ENCODE data around the gene FGF9. TPM values are rescaled to one million over a fixed set of nuclear protein-coding genes. Genes with fewer than 3 reads are reported as not detected.

The FGF9 gene
- total RNA-seq, 1 experiment from 2014 or later = 1.0 TPM

GRCh38 chr13:21745307-21745706, 74.4 kb downstream of the FGF9 start:
- intact Hi-C loops (cut with micrococcal nuclease; ENCODE audit: unreplicated experiment) = no loop called here
- Histone ChIP-seq H3K36me3 (ENCODE audit: control insufficient read depth, insufficient read depth, low read length) (no peaks in the 10 kb centered on the region), H3K4me3 (ENCODE audit: low read depth, low read length) (no peak overlapping the region), H3K9me3 (peaks cover 9% of the 10 kb centered on the region; the same call in 1 of the 2 replicates), H3K27me3 (replicated peaks; ENCODE audit: control insufficient read depth, insufficient read depth, low read length) (no peaks in the 10 kb centered on the region), H3K4me1 (peaks cover 58% of the 10 kb centered on the region)
- no peaks in the 10 kb centered on the region for H3K36me3 Mint-ChIP-seq (ENCODE audit: insufficient read depth, unreplicated experiment)
- H3K9me3 Mint-ChIP-seq (ENCODE audit: unreplicated experiment) = peaks cover 11% of the 10 kb centered on the region
- BruUV-seq (replicated peaks) = no TSS peak
- no peak for TF ChIP-seq CTCF (IDR thresholded peaks at IDR 0.05; ENCODE audit: insufficient read depth in 1 of 2, low read depth in 1 of 2, low read length in 1 of 2, severe bottlenecking in 1 of 2, unreplicated experiment in 1 of 2)
- H3K4me3 Mint-ChIP-seq (ENCODE audit: unreplicated experiment) = no peak overlapping the region
- ChIA-PET CTCF (no interaction called here), POLR2A (no interaction called here)
- H3K27ac Mint-ChIP-seq (ENCODE audit: unreplicated experiment) = no peak overlapping the region
- no peaks in the 10 kb centered on the region for H3K27me3 Mint-ChIP-seq (ENCODE audit: insufficient read depth, unreplicated experiment)
- H3K4me1 Mint-ChIP-seq (ENCODE audit: low read depth, unreplicated experiment) = peaks cover 34% of the 10 kb centered on the region
- DNase-seq = no peak

GRCh38 chr13:21747456-21747855, 76.6 kb downstream of the FGF9 start:
- POLR2A ChIA-PET = no interaction called here
- CTCF ChIA-PET = no interaction called here
- BruUV-seq (replicated peaks) = no TSS peak
- peaks cover 9% of the 10 kb centered on the region; the same call in 1 of the 2 replicates for H3K9me3 ChIP-seq
- DNase-seq = no peak
- H3K4me1 Mint-ChIP-seq (ENCODE audit: low read depth, unreplicated experiment) = peaks cover 43% of the 10 kb centered on the region
- no peak for TF ChIP-seq CTCF (IDR thresholded peaks at IDR 0.05; ENCODE audit: insufficient read depth in 1 of 2, low read depth in 1 of 2, low read length in 1 of 2, severe bottlenecking in 1 of 2, unreplicated experiment in 1 of 2)
- peaks cover 6% of the 10 kb centered on the region for H3K36me3 Mint-ChIP-seq (ENCODE audit: insufficient read depth, unreplicated experiment)
- intact Hi-C loops (cut with micrococcal nuclease; ENCODE audit: unreplicated experiment) = no loop called here
- H3K27me3 ChIP-seq (replicated peaks; ENCODE audit: control insufficient read depth, insufficient read depth, low read length) = no peaks in the 10 kb centered on the region
- peak overlapping the region; percentile 17 for H3K27ac Mint-ChIP-seq (ENCODE audit: unreplicated experiment)
- peaks cover 53% of the 10 kb centered on the region for H3K4me1 ChIP-seq
- no peaks in the 10 kb centered on the region for H3K27me3 Mint-ChIP-seq (ENCODE audit: insufficient read depth, unreplicated experiment)
- no peaks in the 10 kb centered on the region for H3K36me3 ChIP-seq (ENCODE audit: control insufficient read depth, insufficient read depth, low read length)
- H3K4me3 Mint-ChIP-seq (ENCODE audit: unreplicated experiment) = no peak overlapping the region
- peaks cover 25% of the 10 kb centered on the region for H3K9me3 Mint-ChIP-seq (ENCODE audit: unreplicated experiment)
- no peak overlapping the region for H3K4me3 ChIP-seq (ENCODE audit: low read depth, low read length)

- intact Hi-C loops (cut with micrococcal nuclease; ENCODE audit: unreplicated experiment) = no loop called here
- POLR2A ChIA-PET = no interaction called here
- DNase-seq = no peak
- peaks cover 25% of the 10 kb centered on the region for H3K9me3 Mint-ChIP-seq (ENCODE audit: unreplicated experiment)
- H3K4me1 Mint-ChIP-seq (ENCODE audit: low read depth, unreplicated experiment) = peaks cover 46% of the 10 kb centered on the region
- Histone ChIP-seq H3K4me1 (peaks cover 55% of the 10 kb centered on the region), H3K9me3 (peaks cover 9% of the 10 kb centered on the region; the same call in 1 of the 2 replicates), H3K36me3 (ENCODE audit: control insufficient read depth, insufficient read depth, low read length) (no peaks in the 10 kb centered on the region), H3K27me3 (replicated peaks; ENCODE audit: control insufficient read depth, insufficient read depth, low read length) (no peaks in the 10 kb centered on the region), H3K4me3 (ENCODE audit: low read depth, low read length) (no peak overlapping the region)
- no TSS peak for BruUV-seq (replicated peaks)
- peaks cover 6% of the 10 kb centered on the region for H3K36me3 Mint-ChIP-seq (ENCODE audit: insufficient read depth, unreplicated experiment)
- CTCF ChIA-PET = no interaction called here
- peak overlapping the region; percentile 17 for H3K27ac Mint-ChIP-seq (ENCODE audit: unreplicated experiment)
- TF ChIP-seq CTCF (IDR thresholded peaks at IDR 0.05; ENCODE audit: insufficient read depth in 1 of 2, low read depth in 1 of 2, low read length in 1 of 2, severe bottlenecking in 1 of 2, unreplicated experiment in 1 of 2) = no peak
- H3K27me3 Mint-ChIP-seq (ENCODE audit: insufficient read depth, unreplicated experiment) = no peaks in the 10 kb centered on the region
- no peak overlapping the region for H3K4me3 Mint-ChIP-seq (ENCODE audit: unreplicated experiment)
Observed at GRCh38 chr13:21748166-21748565, 77.3 kb downstream of the FGF9 start.
